GM18505 (cell line): ENCODE data around the gene CXXC5.

Experiments
- ATAC-seq: cut with Tn5 transposase; IDR thresholded peaks from one replicate; pipeline ENCODE4 v1.9.1; 2021; ENCODE audit not compliant: unreplicated experiment
- POLR2A ChIP-seq: IDR thresholded peaks from 4 replicates; pipeline ENCODE4 v1.6.1; 2011; ENCODE audit warnings: borderline replicate concordance; ENCODE audit not compliant: insufficient read depth, insufficient read length; ENCODE audit errors: extremely low read depth

The CXXC5 gene

GRCh38 chr5:139688088-139688702, 40.0 kb downstream of the CXXC5 start:
- TF ChIP-seq POLR2A = no peak
- no peak for ATAC-seq

DNA sequence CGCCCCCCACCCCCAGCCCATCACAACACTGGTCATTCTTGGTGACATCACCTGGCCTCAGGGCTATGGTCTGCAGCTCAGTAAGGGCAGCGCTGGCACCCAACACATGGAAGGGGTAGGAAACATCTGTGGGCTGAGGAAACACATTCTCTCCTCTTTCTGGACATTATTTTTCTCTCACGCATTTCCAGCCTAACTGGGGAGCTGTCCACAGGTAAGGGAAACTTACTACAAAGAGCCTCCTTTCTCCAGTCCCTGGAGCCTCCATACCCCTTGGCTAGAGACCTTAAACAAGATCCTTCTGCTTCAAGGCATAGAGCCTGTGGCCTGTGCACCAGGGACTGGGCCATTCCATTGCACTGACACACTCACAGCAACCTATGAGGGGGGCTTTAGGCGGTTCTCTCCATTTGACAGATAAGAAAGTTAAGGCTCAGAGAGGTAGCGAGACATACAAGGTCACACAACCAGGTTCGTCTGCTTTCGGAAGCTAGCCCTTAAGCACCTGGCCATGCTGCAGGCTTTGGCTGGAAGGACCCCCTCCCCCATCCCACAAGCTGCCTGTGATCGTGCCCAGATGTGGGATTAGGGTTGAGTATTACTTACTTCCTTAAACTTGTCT, 40.7 kb downstream of the CXXC5 start:
- no peak for TF ChIP-seq POLR2A
- ATAC-seq = no peak

DNA sequence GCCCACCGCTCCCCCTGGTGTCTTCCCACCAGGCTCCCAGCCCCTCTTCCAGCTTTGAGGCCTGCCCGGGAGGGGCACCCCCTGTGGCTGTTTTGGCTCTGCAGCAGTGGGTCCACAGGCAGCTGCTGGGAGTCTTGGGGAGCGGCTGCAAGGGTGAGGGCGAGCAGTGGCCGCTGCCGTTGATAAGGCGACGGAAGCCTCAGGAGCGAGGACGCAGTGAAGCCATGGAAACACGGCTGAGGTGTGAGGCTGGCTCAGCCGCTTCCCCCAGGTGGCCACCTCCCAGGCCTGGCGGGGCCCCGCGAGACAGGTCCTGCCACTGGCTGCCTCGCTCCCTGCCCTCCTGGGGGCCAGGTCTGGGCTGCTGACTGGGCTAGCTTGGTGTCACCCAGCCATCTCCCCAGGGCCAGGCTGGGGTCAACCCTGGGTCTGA, 41.5 kb downstream of the CXXC5 start:
- no peak for ATAC-seq
- TF ChIP-seq POLR2A = no peak

DNA sequence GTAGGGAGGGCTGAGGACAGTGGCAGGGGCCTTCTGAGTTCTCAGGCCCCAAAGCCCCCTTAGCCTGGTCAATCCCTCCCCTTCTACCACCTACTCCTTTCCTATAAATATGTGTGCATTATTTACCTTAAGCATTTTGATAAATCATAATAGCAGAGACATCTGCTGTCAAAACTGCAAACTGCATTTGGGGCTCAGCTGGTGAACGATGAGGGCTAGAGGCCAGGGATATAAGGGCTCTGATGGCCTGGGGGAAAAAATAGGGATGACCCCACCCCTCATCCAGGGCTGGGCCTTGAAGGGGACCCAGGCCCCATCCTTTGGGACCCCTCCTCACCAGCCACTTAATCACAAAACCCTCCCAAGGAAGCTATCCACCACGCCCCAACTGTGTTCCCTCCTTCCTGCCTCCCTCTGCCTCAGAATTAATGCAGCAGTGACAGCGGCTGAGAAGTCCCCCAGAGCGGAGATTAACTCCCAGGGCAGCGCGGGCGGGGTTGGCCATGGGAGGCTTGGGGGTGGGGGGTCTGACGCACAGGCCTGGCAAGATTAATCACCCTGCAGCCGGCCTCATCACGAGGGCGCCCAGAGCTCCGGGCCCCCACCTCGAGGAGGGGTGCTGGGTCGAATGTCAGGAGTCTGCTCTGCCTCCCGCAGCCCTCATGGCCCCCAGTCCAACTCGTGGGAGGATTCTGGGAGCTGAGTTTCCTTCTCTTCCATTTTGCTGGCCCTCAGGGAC, 42.1 kb downstream of the CXXC5 start:
- no peak for ATAC-seq
- no peak for TF ChIP-seq POLR2A

DNA sequence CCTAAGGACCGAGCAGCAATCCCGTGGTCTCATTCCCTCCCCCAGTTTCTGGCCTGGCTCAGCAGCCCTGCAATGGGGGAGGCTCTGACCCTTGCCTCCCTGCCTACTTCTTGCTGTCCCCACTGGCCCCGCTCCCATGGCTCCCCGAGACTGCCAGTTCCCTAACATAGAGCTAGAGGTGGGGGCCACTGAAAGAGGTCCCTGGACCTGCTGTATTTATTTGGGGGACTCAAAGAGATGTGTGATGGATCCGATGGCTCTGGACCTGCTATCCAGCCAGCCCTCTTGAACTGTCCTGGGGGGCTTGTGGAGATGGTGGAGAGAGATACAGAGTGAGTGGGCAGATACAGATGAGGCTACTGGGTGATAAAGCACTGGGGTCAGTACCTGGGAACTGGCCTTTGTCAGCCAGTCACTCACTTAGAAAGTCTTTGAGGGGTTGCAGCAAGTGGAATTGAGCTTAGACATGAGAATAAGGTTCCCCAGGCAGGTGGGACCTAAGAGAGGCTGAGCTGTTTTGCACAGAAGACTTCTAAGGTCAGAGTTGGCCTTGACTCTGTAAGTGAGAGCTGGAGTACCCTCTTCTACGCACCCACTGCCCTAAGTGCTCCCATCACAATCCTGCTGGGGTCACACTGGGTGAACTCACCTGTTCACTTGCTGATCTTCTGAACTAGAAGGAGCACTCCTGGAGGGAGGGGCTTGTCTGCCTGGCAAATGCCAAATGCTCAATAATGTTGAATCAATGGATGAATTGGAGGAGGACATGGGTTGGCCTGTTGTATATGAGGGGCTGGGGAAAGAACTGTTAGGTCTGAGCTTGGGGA, 42.9 kb downstream of the CXXC5 start:
- no peak for TF ChIP-seq POLR2A
- no peak for ATAC-seq

- no peak for TF ChIP-seq POLR2A
- no peak for ATAC-seq
These were observed 44.0 kb downstream of the CXXC5 start for GRCh38 chr5:139692148-139692547.

DNA sequence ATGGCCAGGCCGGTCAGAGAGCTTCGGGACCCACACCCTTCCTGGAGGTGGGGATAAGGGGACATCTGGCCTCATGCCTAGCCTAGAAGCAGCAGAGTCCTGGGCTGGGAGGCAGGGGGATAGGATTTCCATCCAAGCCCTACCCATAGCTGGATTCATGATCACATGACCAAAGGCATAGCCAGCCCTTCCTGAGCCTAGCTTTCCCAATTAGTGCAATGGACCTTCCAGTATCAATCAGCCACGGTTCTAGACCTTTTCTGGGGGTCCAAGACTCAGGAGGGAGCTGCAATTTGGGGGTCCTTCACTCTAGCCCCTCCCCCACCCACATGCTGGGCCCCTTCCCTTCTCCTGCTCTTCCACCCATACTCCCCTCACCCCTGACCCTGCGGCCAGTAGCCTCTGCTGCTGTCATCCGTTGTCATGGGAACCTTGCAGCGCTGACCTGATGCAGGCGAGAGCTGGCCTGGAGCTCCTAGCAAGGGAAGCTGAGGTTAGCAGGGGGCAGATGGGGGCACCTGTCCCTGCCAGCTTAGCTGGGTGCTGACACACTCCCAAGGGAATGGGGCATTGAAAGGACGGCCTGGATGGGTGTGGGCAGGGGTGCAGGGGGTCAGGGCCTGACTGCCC, 44.6 kb downstream of the CXXC5 start:
- no peak for ATAC-seq
- no peak for TF ChIP-seq POLR2A

DNA sequence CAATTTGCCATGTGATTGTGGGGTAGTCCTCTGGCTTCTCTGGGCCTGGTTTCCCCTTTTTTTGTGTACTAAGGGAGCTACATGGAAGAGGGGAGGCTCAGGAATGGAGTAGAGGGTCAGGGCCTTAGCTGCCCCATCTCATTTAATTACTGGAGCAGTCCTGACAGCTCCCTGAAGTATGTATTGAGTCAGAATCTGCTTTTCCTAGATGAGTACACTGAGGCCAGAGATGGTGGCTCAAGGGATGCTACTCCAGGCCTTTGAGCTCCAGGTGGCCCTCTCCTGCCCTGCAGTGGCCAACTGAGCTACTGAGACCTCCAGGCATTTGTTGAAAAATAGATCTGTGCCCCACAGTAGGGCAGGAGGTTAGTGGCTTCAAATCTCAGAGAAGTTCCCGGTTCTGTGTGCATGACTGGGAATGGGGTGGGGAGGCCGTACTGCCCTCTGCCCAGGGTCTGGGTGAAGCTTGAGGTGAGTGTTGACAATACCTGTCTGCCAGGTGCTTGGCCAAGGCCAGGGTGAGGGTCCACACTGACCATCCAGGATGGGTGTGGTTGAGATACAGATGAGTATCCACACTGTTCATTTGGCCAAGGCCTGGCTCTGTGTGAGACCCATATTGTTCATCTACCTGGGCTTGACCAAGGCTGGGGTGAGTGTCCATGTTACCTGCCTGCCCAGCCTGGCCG, 45.7 kb downstream of the CXXC5 start:
- TF ChIP-seq POLR2A = no peak
- no peak for ATAC-seq

GRCh38 chr5:139694556-139695177, 46.5 kb downstream of the CXXC5 start:
- no peak for ATAC-seq
- TF ChIP-seq POLR2A = no peak

GRCh38 chr5:139695178-139695573, 47.0 kb downstream of the CXXC5 start:
- TF ChIP-seq POLR2A = no peak
- no peak for ATAC-seq

- no peak for ATAC-seq
- no peak for TF ChIP-seq POLR2A
These were observed 48.2 kb downstream of the CXXC5 start for GRCh38 chr5:139696167-139696893.
